RPMI7951 (cell line): ENCODE measurements around the gene FKBP6. TPM values are rescaled to one million over a fixed set of nuclear protein-coding genes. Genes with fewer than 3 reads are reported as not detected.
A peak's percentile ranks its signal among the peaks of the same experiment; 100 is the strongest.
"Not testable (repeated sequence)": the region's sequence is repeated elsewhere in the genome, so short reads cannot be mapped to it uniquely, and the experiment has no call there.

Experiments used
- DNase-seq: peaks from one replicate; pipeline ENCODE4 v3.0.0-alpha.2; 2012; ENCODE audit warnings: low read depth
- total RNA-seq: library from RNA; depleted of rRNA; stranded (reverse); fragments of >200 nt; shearing (Covaris generic); gene quantifications from 2 replicates; pipeline ENCODE4 v1.2.3, GENCODE V29; 2014

The FKBP6 gene
- total RNA-seq, 1 experiment from 2014 or later = not detected

DNA sequence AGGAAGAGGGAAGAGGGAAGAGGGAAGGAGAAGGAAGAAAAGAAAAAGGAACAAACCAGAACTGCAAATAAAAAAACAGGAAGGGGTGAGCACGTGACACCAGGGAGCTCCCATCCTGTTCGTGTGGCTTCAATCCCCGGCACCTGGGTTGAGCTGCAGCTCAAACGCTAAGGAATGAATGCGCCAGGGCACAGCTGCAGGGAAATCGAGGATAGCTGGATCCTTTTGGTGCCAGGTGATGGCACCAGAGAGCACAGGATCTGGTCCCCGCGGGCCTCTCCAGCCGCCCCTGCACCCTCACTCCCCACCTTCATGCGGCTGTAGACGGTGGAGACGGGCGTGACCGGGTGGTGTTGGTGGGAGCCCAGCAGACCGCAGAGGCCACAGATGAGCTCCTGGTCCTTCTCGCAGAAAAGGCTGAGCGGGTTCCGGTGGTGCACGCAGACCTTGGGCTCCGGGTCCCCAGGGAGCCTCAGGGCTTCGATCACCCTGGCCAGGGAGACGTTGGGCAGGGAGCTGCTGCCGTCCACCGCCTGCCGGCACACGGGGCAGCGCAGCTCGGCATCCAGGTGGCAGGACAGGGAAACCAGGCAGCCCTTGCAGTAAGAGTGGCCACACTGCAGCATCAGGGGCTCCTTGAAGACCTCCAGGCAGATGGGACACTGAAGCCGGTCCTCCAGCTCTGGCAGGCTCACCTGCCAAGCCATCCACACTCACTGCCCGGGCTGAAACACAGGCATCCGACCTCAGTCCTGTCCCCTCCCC lies 3.7 kb upstream of the FKBP6 start:
- DNase-seq = peak; percentile 56

DNA sequence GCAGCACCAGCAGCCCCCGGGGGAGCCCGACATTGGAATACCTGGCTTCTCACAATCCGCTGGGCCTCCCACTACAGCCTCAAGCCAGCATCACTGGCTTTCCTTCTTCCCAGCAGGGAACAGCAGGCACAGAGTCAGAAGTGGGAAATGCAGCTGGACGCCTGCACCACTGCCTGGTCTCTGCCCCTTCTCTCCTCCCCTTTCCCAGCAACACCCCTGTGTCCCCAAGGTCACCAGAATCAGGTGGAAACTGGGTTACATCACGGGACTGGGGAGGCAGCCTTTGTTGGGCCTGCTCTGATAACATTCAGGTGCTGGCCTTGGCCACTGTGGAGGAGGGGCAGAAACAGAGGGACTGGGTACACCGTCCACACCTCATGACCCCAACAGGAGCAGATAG lies 2.5 kb upstream of the FKBP6 start:
- DNase-seq = not testable (repeated sequence)

DNA sequence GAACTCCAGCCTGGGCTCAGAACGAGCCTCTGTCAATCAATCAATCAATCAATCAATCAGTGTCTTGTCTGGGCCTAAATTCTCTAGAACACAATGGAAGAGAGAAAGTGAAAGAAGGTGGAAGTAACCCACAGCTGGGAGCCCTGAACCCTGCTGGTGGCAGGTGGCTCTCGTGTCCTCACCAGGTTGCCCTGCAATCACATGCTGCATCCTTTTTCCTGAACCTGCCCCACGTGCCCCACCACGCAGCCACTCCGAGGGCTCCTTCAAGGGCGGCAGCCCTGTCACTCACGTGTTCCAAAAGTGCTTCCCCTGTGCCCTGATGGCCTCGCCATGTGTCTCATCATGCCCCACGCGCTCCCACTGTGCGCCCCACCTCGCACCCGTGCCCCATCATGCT lies 512 bp upstream of the FKBP6 start:
- not testable (repeated sequence) for DNase-seq

DNA sequence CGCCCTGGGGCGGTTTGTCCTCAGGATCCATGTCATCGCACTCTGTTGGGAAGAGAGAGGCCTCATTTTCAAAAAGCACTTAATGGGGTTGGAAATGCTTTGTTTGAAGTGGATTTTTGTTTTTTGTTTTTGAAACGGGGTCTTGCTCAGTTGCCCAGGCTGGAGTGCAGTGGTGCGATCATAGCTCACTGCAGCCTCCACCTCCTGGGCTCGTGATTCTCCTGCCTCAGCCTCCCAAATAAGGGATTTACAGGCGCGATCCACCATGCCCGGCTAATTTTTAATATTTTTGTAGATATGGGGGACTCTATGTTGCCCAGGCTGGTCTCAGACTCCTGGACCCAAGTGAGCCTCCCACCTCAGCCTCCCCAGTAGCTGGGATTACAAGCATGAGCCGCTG lies 735 bp downstream of the FKBP6 start:
- DNase-seq = no peak

DNA sequence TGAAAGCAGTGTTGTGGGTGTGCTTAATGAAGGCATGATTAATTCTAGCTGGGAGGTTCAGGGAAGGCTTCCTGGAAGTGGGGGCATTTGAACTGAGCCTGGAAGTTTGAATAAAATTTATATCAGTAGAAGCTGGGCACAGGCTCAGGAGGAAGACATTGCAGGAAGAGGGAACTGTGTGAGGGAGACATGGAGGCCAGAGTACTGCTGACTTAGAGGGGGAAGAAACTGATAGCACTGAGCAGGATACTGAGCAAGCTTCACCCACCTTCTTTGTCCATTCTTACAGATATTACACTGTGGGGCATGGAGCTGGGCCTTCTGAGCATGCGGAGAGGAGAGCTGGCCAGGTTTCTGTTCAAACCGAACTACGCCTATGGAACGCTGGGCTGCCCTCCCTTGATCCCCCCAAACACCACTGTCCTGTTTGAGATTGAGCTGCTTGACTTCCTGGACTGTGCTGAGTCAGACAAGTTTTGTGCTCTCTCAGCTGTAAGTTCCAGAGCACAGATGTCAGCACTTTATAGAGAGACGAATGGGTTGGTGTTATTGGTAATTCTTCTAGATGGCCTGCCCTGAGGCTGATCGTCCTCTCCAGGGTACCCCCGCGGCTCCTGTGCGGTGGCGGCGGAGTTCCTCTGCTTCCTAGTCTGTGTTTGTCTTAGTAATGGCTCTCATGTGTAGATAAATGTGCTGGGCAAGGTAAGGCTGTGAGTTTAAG lies 2.1 kb downstream of the FKBP6 start:
- peak; percentile 51 for DNase-seq

DNA sequence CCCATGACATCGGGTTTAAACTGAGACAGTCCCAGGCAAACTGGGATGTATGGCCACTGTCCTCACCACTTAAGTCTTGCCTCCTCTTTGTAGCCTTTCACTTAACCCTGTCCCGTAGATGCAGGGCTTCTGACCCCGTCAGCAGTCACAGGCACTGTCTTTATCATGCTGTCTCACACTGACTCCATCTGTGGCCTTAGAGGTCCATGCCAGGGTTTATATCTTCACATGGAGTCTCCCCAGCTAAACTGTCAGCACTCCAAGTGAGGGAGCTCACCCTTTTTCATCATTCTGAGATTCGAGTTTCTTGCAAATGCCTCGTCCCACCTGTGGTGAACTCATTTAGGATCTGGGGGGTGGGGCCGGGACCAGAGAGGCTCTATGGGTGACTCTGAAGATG lies 2.8 kb downstream of the FKBP6 start:
- DNase-seq = no peak

DNA sequence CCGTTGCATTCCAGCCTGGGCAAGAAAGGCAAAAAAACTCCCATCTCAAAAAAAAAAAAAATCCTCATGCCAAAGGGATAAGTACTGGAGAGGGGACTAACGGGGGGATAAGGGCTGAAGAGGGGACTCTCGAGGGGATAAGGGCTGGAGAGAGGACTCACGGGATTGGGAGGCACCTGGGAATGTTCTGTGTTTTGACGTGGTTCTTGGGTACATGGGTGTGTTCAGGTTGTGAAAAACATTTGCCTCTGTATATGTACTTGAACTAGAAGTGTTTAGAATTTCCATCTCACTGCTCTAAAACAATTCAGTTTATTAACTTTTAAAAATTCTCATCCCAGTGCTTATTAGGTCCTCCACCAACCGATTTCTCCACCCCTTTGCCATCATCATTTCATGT lies 4.5 kb downstream of the FKBP6 start:
- no peak for DNase-seq

DNA sequence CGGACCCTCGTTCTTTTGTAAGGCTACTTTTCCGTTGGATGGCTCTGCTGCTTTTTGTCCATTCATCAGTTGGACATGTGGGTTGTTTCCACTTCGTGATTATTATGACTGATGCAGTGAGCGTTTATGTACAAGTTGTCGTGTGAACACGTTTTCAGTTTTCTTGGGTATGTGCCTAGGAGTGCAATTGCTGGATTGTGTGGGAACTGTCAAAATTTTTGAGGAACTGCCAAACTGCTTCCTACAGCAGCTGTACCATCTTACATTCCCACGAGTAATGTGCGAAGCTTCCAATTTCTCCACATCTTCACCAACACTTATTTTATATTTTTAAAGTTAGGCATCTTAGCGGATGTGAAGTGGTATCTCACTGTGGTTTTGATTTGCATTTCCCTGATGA lies 10.4 kb downstream of the FKBP6 start:
- no peak for DNase-seq

DNA sequence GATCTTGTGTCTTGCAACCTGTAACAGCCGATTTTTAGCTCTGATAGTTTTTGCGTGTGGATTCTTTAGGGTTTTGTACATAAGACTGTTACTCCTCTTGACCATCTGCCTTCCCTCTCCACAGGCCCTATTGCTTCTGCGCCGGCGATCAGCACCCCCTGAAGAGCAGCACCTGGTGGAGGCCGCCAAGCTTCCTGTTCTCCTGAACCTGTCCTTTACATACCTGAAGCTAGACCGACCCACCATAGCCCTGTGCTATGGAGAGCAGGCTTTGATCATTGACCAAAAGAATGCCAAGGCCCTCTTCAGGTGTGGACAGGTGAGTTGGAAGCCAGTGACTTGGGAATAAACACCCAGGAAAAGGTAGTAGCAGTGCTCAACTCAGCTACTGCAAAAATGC lies 12.6 kb downstream of the FKBP6 start:
- no peak for DNase-seq

DNA sequence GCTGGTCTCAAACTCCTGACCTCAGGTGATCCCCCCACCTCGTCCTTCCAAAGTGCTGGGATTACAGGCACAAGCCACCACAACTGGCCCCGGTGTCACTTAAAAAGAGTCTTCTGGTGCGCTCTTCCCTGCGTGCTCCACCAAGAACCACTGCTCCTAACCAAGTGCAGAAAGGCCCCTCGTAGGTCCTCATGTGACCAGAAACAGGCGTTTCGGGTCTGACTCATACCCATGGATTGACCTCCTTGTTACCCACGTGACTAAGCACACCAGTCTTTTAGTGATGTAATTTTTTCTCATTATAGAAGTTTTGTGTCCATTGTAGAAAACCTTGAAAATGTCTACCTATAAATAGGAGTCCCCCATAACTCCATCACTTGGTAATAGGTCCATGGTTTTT lies 13.9 kb downstream of the FKBP6 start:
- peak; percentile 79 for DNase-seq

DNA sequence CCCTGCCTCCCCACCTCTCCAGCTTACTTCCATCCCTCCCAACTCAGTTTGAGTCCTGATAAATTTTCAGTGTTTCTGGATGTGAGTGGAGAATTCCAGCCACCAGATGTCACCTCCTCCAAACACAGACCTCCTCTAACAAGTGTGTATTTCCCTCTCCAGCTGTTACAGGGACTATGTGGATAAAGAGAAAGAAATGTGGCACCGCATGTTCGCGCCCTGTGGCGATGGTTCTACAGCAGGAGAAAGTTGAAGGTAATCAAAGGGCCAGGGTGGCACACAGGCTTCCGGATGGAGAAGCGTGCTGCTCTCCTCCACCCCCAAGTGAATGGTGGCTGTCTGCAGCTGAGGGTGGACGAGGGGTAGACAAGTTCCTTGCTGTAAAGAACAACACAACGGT lies 14.7 kb downstream of the FKBP6 start:
- peak; percentile 69 for DNase-seq

DNA sequence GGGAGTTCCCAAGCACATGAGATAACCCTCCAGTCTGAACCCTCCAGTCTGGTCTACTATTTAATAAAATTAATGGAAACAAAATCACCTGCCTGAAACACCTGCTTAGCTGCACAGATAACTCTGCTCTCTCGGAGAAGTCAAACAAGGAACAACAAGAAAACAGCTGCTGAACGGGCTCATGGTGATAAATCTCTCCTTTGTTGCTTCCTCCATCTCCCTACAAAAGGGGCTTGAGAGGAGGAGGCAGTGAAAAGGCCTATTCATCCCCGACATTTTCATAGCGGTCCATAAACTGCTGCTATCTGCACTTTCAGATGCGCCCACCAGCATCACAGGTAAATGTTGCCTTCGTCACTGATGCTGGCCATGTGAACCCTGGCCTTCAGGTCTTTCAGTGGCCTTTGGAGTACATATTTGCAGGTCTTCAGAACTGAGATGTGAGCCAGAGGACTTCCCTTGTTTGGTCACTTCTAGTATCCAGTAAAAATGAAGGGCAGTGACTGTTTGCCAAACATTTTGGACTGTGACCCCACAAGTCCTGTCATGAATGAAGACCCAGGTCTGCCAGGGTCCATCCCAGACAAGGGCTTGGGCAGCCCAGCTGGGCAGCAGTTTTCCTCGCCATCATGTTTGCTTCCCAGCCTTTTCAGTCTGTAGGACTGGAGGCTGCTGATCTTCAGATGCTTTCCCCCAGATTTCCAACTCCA lies 15.9 kb downstream of the FKBP6 start:
- DNase-seq = no peak

DNA sequence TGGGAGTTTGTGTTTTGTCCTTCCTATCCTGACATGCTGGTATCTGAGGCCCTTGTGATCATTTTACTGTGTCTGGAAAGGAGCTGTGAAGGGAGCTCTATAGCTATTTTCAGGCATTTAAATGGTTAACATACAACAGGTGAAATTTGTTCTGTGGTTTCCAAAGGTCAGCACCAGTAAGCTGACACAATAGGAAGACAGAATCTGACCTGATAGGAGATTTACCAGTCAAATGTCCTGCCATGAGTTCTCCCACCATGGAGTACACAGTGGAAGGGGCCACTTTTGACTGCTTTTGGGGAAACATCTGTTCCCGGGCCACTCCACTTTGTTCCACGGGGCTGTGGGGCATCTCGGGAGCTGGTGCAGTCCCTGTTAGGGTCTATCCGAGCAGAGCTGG lies 17.6 kb downstream of the FKBP6 start:
- no peak for DNase-seq

DNA sequence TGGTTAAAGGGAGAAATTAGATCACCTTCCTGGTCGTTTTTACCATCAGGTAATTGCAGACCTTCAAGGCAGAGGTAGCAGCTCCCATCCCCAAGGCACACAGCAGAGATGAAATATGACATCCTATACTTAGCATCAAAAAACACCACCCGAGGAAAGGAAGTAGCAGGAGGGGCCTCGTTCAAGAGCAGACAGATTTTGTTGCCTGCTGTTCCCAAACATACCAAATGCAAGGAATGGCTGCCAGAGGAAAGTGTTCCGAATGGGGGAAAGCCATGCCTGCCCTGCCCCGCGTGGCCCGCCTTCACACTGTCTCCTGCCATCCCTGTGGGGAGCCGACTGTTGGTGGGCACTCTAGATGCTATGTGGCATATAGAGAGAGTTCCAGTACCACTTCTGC lies 18.0 kb downstream of the FKBP6 start:
- no peak for DNase-seq

DNA sequence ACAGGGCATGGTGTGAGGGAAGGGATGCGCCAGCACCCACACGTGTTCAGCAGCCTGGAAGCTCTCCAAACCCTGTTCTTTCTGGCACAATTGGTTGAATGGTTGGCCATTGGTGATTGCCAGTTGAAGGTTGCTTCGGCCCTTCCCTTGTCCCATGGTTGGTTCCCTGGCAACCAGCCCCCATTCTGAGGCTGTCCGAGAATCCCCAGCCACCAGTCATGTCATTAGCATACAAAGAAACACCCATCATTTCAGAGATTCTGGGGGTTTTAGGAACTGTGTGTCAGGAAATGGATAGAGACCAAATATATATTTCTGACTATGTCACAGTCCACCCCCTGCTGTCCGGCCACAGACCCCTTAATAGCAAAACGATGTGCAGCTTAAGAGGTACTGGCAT lies 21.8 kb downstream of the FKBP6 start:
- DNase-seq = no peak

DNA sequence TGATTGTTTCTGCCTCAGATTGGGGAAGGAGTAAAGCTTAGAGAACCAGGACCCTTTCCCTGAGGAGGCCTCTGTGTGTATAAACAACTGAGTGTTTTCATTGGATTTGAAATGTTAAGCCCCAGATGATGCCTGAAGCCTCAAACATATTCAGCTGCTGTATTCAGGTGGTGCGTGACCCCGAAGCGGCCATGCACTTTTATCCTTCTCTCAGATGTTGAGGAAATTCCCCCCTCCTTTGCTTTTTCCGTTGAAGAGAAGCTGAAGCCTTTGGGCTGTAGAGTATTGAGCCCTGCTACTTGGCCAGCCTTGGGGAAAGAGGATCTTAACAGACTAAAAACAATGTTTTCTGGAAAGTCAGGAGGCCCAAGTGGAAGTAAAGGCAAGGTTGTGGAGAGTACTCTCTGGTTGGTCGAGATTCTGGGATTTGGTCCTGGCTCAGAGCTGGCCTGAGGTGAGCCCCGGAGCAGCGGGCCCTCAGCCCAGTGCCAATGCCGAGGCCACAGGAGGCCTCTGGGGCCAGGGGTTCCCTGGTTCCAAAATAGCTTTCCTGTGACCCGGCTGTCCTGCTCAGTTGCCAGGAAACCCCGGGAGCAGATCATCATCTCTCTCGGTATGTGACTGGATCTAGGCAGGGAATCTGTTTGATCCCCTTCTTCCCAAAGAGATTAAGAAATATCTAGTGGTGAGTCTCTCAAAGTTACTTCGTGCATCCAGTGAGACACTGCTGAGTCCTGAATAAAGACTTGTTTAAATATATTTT lies 22.5 kb downstream of the FKBP6 start:
- DNase-seq = no peak

DNA sequence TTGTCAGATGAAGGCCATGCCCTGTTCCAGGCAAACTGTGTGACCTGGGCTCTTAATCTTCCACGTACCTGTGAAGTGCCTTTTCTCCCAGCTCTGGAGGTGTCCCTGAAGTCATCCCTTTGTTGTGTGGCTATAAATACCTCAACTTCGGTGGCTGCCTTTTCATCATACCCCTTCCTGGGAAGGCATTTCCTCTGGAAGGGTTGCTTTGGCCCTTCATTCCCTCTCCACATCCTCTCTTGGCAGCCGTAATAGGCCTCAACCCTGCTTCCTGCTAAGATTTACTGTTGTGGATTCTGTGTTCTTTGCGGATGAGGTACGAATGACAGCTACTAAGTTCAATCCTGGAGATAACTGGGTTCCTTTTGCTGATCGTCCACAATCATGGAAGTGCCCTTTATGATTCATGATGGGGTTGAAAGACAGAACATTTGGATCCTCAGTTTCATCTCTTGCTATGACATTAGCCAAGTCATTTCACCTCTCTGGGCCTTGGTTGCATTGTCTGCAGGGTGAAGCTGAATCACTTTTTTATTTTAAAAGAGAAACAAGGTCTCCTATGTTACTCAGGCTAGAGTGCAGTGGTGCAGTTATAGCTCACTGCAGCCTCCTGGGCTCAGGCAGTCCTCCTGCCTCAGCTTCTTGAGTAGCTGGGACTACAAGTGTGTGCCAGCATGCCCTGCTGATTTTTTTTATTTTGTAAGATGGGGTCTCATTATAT lies 23.6 kb downstream of the FKBP6 start:
- no peak for DNase-seq

DNA sequence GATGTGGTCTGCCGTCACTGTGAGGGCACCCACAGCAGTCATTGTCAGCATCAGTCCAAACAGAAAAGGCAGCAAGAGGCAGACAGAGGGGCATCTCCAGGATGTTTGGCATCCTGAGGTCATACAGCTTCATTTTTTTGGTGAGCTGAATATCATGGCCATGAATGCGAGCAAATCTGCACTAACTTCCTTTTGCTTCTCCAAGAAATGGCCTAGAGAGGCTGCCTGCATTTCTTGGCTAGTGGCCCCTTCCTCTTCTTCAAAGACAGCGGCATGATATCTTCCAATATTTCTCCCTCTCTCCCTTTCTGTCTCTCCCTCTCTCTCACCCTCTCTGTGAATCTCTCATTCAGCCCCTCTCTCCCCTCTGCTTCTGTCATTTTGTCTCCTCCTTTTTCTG lies 24.8 kb downstream of the FKBP6 start:
- no peak for DNase-seq

DNA sequence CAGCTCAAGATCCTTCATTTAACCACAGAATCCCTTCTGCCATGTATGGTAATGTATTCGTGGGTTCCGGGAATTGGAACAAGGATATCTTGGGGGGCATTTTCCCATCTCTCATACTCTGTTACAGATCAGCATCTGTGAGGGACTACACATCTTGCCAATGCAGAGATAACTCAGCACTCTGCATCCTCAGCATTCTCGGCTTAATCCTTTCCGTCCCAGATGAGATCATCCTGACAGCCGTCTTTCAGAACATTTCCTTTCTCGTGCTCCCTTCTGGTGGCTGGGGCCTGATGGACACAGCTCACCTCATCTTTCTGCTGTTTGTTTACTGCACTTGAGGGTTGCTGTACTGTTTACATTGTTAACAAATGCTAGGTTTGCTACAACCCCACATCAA lies 25.3 kb downstream of the FKBP6 start:
- no peak for DNase-seq

DNA sequence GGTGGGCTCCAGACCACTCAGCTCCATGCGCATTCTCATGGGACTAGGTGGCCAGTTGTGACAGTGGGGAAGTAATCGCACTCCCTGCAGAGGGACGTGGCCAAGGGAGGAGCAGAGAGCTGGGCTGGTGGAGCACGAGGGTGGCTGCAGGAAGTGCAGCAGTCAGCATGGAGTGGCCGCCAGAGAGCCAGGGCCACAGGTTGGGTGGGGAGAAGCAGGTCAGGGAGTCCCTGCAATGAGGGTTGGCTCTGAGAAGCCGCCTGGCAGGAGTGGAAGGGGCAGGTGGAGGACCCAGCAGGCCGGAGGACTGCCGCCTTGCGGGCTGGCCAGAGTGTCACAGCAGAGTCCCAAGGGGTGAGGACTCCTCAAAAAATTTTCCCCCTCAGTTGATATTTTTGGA lies 26.2 kb downstream of the FKBP6 start:
- DNase-seq = no peak

DNA sequence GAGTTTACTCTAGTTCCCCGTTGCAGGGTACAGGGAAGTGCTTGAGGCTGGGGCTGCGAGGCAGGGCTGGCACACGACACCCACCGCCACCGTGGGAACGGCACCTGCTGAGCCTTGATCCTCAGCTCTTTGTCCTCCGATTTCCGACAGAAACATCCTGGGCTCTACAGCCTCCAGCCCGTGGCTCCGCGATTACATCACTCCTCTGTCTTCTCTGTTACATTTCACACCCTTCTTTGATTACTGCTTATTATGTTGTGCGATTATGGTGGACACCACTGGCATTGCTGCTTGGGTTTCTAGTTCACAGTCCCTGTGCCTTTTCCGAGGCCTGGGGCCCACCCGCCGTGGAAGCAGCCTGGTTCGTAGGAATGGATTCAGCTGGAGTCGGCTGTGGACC lies 26.9 kb downstream of the FKBP6 start:
- DNase-seq = no peak

DNA sequence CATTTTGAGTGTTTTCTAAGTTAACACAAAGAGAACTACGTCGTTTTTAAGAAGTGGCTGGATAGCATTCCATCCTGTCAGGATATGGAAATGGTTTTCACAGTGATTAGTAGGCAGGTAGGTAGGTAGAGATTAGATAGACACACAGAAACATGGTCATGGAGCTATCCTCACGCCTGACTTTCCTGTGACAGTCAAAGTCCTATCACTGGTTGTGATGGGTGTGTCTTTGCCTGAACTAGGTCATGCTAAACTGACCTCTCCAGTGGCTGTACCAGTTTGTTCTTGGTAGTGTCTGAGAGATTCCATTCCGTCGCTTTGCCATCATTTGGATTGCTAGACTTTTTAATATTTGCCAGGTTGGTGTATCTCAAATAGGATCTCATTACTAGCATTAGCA lies 28.2 kb downstream of the FKBP6 start:
- DNase-seq = no peak
